ENCODE measurements around the gene HAPLN3. TPM values are rescaled to one million over a fixed set of nuclear protein-coding genes. Genes with fewer than 3 reads are reported as not detected.

Gene HAPLN3
- total RNA-seq, 4 donors from 2014 or later: 1.7 to 5.2 (median 2.1) TPM

GRCh38 chr15:88913850-88914169, 18.5 kb upstream of the HAPLN3 start:
- in situ Hi-C loops (cut with MboI; ENCODE audit: low sequenced_read_pairs in 4 of 4): loop anchor here in 2 of 4 donors (10.0 to 25.0 kb wide), 2 partner anchors 181 to 248 kb away; no protein-coding TSS in a partner anchor
- Histone ChIP-seq H3K4me1 (peaks cover 38 to 40% of the 10 kb centered on the region in 2 donors), H3K4me3 (peak overlapping the region; percentile 70 to 92 (median 86))

GRCh38 chr15:88913017-88913849, 17.9 kb upstream of the HAPLN3 start, which contains the start of gene MFGE8:
MFGE8 (minus strand) TSS chr15:88913379; CDS start chr15:88913319, 60 bp downstream.
- H3K27ac ChIP-seq: peak within 1 kb of the TSS; percentile 92 to 99 (median 97)
- no peaks in the 10 kb centered on the region for H3K27me3 ChIP-seq
- H3K4me3 ChIP-seq: peak within 1 kb of the TSS; percentile 70 to 92 (median 86)
- TF ChIP-seq POLR2A (IDR thresholded peaks at IDR 0.05) (peak; percentile 99), CTCF (IDR thresholded peaks at IDR 0.05 in 4 of 5, conservative IDR thresholded peaks at IDR 0.05 in 1 of 5) (peak in 2 of 5 experiments; percentile 25 to 35)
- DNase-seq (peak; percentile 74 to 86), ATAC-seq (peak; percentile 58 to 60)
- peaks cover 40 to 42% of the 10 kb centered on the region in 2 donors for H3K4me1 ChIP-seq
- no peaks in the 10 kb centered on the region for H3K9me3 ChIP-seq
- in situ Hi-C loops (cut with MboI; ENCODE audit: low sequenced_read_pairs in 4 of 4) (loop anchor here in 2 of 4 donors (10.0 to 25.0 kb wide), 2 partner anchors 182 to 249 kb away; no protein-coding TSS in a partner anchor), intact Hi-C loops (cut with DNase I; ENCODE audit: low total_unique reads) (loop anchor here (5.0 to 10.0 kb wide), 4 partner anchors 174 to 1189 kb away; partner anchors contain the start of genes ABHD2, IDH2 and ZNF710)
- H3K36me3 ChIP-seq: peaks cover 0 to 30% of the 10 kb centered on the region in 2 donors

More at GRCh38 chr15:88913850-88914169, 18.5 kb upstream of the HAPLN3 start:
- ATAC-seq (no peak), DNase-seq (no peak)
- Histone ChIP-seq H3K27me3 (no peaks in the 10 kb centered on the region), H3K36me3 (peaks cover 0 to 24% of the 10 kb centered on the region in 2 donors), H3K27ac (peak overlapping the region; percentile 92 to 99 (median 97)), H3K9me3 (no peaks in the 10 kb centered on the region)
- TF ChIP-seq CTCF (IDR thresholded peaks at IDR 0.05 in 4 of 5, conservative IDR thresholded peaks at IDR 0.05 in 1 of 5): no peak
- TF ChIP-seq POLR2A (IDR thresholded peaks at IDR 0.05): no peak
- intact Hi-C loops (cut with DNase I; ENCODE audit: low total_unique reads): loop anchor here (5.0 to 10.0 kb wide), 4 partner anchors 173 to 1188 kb away; partner anchors contain the start of genes ABHD2, IDH2 and ZNF710

- Histone ChIP-seq H3K4me3 (peak overlapping the region; percentile 70 to 92 (median 86)), H3K9me3 (no peaks in the 10 kb centered on the region), H3K27ac (peak overlapping the region; percentile 92 to 99 (median 97)), H3K4me1 (peaks cover 43 to 47% of the 10 kb centered on the region in 2 donors), H3K27me3 (no peaks in the 10 kb centered on the region), H3K36me3 (peaks cover 0 to 36% of the 10 kb centered on the region in 2 donors)
- in situ Hi-C loops (cut with MboI; ENCODE audit: low sequenced_read_pairs in 4 of 4): loop anchor here in 2 of 4 donors (10.0 to 25.0 kb wide), 2 partner anchors 182 to 250 kb away; no protein-coding TSS in a partner anchor
- ATAC-seq (peak; percentile 22 to 30), DNase-seq (no peak)
- TF ChIP-seq CTCF (IDR thresholded peaks at IDR 0.05 in 4 of 5, conservative IDR thresholded peaks at IDR 0.05 in 1 of 5) (no peak), POLR2A (IDR thresholded peaks at IDR 0.05) (no peak)
- intact Hi-C loops (cut with DNase I; ENCODE audit: low total_unique reads): loop anchor here (5.0 to 10.0 kb wide), 4 partner anchors 175 to 1190 kb away; partner anchors contain the start of genes ABHD2, IDH2 and ZNF710
Observed at GRCh38 chr15:88912500-88912921, 17.2 kb upstream of the HAPLN3 start.

- no peaks in the 10 kb centered on the region for H3K9me3 ChIP-seq
- H3K27me3 ChIP-seq: no peaks in the 10 kb centered on the region
- H3K4me1 ChIP-seq: peaks cover 49 to 50% of the 10 kb centered on the region in 2 donors
- peak overlapping the region; percentile 92 to 99 (median 97) for H3K27ac ChIP-seq
- H3K36me3 ChIP-seq: peaks cover 0 to 44% of the 10 kb centered on the region in 2 donors
- in situ Hi-C loops (cut with MboI; ENCODE audit: low sequenced_read_pairs in 4 of 4) (loop anchor here in 2 of 4 donors (10.0 to 25.0 kb wide), 2 partner anchors 183 to 251 kb away; no protein-coding TSS in a partner anchor), intact Hi-C loops (cut with DNase I; ENCODE audit: low total_unique reads) (loop anchor here (1.0 to 10.0 kb wide), 5 partner anchors 10 to 1191 kb away; partner anchors contain the start of genes ABHD2, IDH2 and ZNF710)
- DNase-seq: peak; percentile 68 to 89
- peak in 2 of 5 experiments; percentile 15 to 26 for TF ChIP-seq CTCF (IDR thresholded peaks at IDR 0.05 in 4 of 5, conservative IDR thresholded peaks at IDR 0.05 in 1 of 5)
- peak; percentile 97 to 98 for TF ChIP-seq POLR2A (IDR thresholded peaks at IDR 0.05)
- peak; percentile 77 to 78 for ATAC-seq
- peak overlapping the region; percentile 70 to 92 (median 86) for H3K4me3 ChIP-seq
Observed at GRCh38 chr15:88911766-88912118, 16.4 kb upstream of the HAPLN3 start.
